Dermis microvascular lymphatic vessel endothelial cell (primary cell): Measurements from ENCODE around the gene TLK2. TPM values are rescaled to one million over a fixed set of nuclear protein-coding genes. Genes with fewer than 3 reads are reported as not detected.
"Not testable (repeated sequence)": the region's sequence is repeated elsewhere in the genome, so short reads cannot be mapped to it uniquely, and the experiment has no call there.

ENCODE experiments used
- DNase-seq, 2 donors: peaks; one replicate each; pipeline versions ENCODE4 v3.0.0 to v3.0.0-alpha.2; 2010; ENCODE audit warnings: low read depth in 2 of 2
- total RNA-seq: library from RNA; depleted of rRNA; stranded (reverse); fragments of >200 nt; gene quantifications from 2 replicates; pipeline ENCODE4 v1.2.1, GENCODE V29; 2014

Gene TLK2
- 35.6 and 42.1 TPM in 2 replicates for total RNA-seq

DNA sequence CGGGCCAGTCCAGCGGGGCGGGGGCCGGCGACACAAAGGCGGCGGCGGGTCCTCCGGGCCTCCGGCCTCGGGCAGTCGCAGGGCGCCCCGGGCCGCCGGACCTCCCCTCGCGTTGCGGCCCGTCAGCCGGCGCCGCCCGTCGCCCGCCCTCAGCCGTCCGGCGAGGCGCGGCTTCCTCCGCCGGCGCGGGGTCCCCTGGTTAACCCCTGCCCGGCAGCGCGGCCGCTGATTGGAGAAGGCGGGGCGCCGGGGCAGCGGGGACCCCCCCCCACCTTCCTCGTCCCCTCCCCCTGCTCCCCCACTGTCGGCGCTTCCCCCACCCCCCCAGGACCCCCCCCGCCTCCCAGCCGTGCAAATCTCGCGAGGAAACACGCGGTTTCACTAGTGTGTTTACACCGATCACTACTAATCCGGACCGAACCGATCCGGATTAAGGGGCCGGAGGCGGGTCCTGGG, at the start of gene TLK2:
Gene TLK2 (plus strand): TSS at position 402 of the 456 bp plus-strand sequence. CDS start 2,301 bp downstream, outside the sequence.
- peak; percentile 56 to 88 for DNase-seq

DNA sequence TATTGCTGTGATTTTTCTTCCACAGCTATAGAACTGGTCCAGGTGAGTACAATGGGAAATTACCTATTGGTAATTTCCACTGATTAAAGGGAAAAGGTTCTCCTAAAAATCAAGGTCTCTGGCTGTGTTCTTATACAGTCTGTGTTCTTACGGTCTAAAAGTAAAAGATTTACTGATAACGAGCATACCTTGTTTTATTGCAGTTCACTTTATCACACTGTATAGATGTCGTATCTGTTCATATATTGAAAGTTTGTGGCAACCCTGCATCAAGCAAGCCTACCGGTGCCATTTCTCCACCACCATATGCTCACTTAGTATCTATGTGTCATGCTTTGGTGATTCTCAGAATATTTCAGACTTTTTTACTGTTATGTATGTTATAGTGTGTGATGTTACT, 43.4 kb upstream of the TLK2 start:
- DNase-seq, result not testable (repeated sequence)

DNA sequence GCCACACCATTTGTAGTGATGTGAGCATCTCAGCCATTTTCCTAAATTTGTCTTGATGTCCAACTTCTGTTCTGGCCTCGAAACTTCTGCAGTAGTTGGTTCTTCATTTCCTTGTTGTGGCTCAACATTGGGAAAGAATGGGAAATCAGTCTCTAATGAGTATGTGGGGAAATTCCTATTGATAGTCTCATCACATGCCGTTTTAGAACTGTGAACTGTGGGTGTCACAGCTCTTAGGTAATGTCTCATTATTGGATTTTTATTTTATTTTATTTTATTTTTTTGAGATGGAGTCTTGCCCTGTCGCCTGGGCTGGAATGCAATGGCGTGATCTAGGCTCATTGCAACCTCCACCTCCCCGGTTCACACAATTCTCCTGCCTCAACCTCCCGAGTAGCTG, 37.4 kb upstream of the TLK2 start:
- DNase-seq, result not testable (repeated sequence)

DNA sequence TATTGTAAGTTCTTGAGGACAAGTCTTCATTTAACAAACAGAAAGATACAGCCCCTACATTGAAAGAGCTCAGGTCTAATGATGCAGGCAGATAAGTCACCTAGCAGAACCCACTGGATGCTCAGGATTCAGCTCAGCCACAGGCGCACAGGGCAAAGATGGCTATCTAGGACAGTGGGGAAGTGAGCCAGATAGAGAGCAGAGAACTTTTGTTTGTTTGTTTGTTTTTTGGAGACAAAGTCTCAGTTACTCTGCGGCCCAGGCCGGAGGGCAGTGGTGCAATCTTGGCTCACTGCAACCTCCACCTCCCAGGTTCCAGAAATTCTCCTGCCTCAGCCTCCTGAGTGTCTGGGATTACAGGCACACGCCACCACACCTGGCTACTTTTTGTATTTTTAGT, 34.6 kb upstream of the TLK2 start:
- DNase-seq, result no peak

GRCh38 chr17:62445791-62446190, 32.8 kb upstream of the TLK2 start:
- DNase-seq, result not testable (repeated sequence)

- not testable (repeated sequence) for DNase-seq
Observed at GRCh38 chr17:62452195-62452594, 26.4 kb upstream of the TLK2 start.

DNA sequence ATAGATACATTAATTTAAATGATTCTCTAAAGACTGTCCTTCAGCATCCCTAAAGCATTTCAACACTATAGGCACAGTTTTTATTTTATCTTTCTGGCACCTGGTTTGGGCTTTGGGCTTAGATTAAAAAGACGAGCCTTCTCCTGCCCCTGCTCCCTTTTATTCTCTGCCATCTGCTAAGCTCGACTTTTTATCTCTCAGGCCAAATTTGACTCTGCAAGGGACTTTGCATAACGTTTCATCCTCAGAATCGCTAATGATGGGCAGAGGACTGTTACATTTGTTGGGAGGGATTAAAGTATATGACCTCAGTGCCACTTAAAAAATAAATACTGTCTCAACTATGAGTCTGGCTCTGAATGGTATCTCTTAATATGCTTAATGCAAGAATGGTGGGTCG, 25.6 kb upstream of the TLK2 start:
- not testable (repeated sequence) for DNase-seq

DNA sequence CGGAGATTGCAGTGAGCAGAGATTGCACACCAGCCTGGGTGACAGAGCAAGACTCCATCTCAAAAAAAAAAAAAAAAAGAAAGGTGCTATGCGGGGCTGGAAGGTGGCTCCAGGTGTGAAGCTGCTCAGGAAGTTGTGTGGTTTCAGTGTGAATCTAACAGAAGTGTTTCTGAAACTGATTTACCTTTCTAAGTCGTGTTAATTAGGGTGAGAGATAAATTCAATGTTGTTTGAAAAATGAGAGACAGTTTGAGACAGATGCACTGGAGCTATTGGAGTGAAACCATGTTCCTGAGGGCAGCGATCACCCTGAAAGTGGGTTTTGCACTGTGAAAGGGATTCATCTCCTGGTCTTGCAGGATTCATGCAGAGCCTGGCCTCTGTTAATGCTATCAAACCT, 25.0 kb upstream of the TLK2 start:
- not testable (repeated sequence) for DNase-seq

GRCh38 chr17:62454111-62454510, 24.5 kb upstream of the TLK2 start:
- DNase-seq, result not testable (repeated sequence)

GRCh38 chr17:62456016-62456415, 22.6 kb upstream of the TLK2 start:
- DNase-seq, result no peak

DNA sequence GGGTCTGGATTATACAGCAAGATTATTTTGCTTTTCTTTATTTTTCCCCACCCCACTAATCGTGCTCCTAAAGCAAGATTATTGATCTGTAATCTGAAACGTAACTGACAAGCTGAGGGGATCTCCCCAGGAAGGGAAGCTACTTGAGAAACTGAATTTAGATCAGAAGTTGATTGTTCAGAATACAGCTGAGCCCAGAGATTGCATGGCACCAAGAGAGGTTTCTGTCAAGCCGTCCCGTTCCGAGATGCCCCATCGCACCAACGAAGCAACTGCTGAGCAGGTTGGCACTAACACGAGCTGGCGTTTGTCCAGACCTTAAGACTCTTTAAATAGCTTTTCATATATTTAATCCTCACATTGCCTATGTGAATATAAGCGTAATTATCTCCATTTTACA, 20.1 kb upstream of the TLK2 start:
- not testable (repeated sequence) for DNase-seq

DNA sequence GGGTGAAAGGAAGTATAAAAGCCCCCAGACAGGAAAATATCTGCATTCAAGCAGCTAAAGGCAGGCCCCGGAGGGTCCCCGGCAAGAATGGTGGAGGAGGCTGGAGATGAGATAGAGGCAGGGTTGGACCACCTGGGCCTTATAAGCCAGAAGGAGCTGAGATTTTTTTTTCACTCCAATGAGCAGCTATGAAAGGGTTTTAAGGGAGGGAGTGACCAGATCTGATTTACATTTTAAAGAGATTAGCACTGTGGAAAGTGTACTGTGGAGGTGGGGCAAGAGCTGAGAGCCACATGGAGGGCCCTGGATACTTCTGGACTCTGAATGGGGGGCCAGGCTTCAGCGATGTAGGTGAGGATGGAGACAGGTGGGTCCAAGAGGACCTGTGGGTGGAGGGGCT, 14.2 kb upstream of the TLK2 start:
- not testable (repeated sequence) for DNase-seq

DNA sequence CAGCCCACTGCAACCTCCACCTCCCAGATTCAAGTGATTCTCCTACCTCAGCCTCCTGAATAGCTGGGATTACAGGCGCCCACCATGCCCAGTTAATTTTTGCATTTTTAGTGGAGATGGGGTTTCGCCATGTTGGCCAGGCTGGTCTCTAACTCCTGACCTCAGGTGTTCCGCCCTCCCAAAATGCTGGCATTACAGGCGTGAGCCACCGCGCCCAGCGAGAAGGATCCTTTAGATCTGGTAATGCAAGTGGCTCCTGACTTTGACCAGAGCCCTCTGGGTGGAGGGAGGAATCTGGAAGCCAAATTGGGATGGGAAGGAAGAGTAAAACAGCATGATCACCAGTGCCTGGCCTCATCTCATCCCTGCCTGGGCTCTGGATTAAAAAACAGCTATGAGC, 13.4 kb upstream of the TLK2 start:
- not testable (repeated sequence) for DNase-seq

GRCh38 chr17:62470666-62471379, 7.8 kb upstream of the TLK2 start:
- DNase-seq, result peak; percentile 81

DNA sequence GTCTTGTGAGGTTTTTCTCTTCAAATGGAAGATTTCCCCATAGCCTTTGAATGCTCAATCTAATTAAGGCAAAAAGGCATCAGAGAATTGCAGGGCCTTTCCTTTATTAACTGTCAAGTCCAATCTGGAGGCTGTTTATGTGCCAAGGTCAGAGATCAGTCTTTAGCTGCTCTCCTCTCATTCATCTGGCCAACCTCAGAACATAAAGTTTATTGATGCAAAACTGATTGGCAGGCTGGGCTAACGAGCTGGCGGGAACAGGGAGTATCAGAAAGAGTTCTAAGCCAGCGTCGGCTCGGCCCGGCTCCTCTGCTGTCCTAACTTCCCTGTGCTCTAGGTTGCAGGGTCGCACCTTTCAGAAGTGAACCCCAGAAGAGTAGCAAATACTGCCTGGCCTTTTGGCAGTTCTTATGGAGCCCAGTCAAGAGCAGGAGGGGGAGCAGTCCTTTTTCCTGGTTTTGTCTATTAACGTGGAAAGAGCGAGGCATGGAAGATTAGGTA, 7.2 kb upstream of the TLK2 start:
- DNase-seq, result not testable (repeated sequence)

- DNase-seq, result not testable (repeated sequence)
Observed at GRCh38 chr17:62473030-62473982, 5.3 kb upstream of the TLK2 start.

DNA sequence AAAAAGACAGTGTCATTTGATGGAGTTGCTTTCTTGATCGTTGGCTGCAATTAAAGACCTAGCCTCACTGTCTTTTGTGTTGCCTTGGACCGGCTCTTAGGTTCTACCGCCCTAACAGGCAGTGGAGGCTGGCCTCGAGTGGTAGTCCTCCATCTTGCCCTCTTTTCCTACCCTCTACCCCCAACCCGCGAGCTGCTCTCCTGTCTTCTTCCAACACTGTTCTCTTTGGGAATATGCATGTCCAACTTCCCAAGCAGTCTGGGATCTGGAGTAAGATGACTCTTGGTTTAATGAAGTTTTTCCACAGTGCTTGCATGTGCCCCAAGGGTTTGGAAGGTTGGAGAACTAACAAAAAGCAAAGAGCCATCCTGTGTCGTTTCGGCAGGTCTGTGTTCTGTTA, 1.5 kb upstream of the TLK2 start:
- DNase-seq, result not testable (repeated sequence)

- DNase-seq, result peak in 1 of 2 donors; percentile 15
Observed at GRCh38 chr17:62477718-62478408, 762 bp upstream of the TLK2 start.

DNA sequence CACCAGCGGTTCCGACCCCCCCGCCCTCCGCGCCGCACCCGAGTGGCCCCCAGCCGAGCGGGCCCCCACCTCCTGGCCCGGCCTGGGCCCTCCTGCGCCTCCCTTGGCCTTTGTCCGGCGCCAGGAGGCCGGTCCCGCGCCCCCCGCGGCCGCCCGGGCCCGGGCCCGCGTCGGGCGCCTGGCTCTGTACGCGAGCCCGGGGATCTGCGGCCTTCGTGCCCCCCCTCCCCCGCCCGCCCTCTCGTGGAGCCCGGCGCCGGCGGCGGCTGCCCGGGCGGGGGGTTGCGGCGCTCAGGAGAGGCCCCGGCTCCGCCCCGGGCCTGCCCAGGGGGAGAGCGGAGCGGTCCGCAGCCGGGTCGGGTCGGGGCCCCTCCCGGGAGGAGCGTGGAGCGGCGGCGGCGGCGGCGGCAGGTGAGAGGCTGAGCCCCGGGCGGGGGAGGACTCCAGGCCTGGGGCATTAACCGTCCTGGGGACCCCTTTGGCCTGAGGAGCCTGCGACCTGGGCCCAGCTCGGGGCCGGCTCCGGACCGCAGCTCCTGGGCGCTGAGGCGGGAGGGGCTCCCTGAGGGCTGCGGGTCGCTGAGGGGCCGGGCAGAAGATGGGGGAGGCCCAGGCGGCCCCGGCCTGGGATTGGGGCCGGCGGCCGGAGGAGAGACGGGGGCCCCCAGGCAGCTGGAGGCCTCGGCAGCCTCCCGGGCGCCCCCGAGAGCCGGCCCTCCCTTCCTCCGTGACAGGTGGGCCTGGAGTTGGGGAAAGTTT, 434 bp downstream of the TLK2 start:
- DNase-seq, result not testable (repeated sequence)

- peak in 1 of 2 donors; percentile 21 for DNase-seq
Observed at GRCh38 chr17:62479639-62480258, 1.1 kb downstream of the TLK2 start.
